ENCODE measurements around the gene RNF2. TPM values are rescaled to one million over a fixed set of nuclear protein-coding genes. Genes with fewer than 3 reads are reported as not detected.

The RNF2 gene
- total and polyA plus RNA-seq, 3 donors from 2014 or later = 38.6 to 46.0 (median 38.9) TPM

DNA sequence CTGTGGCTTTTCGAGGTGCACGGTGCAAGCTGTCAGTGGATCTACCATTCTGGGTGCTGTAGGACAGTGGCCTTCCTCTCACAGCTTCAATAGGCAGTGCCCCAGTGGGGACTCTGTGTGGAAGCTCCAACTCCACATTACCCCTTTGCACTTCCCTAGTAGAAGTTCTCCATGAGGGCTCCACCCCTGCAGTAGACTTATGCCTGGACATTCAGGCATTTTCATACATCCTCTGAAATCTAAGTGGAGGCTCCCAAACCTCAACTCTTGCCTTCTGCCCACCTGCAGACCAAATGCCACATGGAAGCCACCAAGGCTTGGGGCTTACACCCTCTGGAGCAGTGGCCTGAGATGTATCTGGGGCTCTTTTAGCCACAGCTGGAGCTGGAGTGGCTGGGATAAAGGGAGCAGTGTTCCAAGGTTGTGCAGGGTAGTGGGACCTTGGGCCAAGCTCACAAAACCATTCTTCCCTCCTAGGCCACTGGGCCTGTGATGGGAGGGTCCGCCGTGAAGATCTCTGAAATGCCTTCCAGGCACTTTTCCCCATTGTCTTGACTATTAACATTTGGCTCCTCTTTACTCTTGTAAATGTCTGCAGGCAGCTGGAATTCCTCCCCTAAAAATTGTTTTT is 18.0 kb upstream of the RNF2 start:
- Histone ChIP-seq H3K27ac (no peak overlapping the region), H3K27me3 (no peaks in the 10 kb centered on the region), H3K4me3 (no peak overlapping the region), H3K36me3 (ENCODE audit: low read depth, missing control alignments) (no peaks in the 10 kb centered on the region), H3K9me3 (no peaks in the 10 kb centered on the region), H3K4me1 (no peaks in the 10 kb centered on the region)
- 98 to 100% methylated on average over 4 of the region's 4 CpGs for WGBS, 2 donors
- intact Hi-C loops (cut with DNase I; ENCODE audit: low total_unique reads) = no loop called here
- no peak for DNase-seq
- TF ChIP-seq, protein P1, sequence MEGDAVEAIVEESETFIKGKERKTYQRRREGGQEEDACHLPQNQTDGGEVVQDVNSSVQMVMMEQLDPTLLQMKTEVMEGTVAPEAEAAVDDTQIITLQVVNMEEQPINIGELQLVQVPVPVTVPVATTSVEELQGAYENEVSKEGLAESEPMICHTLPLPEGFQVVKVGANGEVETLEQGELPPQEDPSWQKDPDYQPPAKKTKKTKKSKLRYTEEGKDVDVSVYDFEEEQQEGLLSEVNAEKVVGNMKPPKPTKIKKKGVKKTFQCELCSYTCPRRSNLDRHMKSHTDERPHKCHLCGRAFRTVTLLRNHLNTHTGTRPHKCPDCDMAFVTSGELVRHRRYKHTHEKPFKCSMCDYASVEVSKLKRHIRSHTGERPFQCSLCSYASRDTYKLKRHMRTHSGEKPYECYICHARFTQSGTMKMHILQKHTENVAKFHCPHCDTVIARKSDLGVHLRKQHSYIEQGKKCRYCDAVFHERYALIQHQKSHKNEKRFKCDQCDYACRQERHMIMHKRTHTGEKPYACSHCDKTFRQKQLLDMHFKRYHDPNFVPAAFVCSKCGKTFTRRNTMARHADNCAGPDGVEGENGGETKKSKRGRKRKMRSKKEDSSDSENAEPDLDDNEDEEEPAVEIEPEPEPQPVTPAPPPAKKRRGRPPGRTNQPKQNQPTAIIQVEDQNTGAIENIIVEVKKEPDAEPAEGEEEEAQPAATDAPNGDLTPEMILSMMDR (IDR thresholded peaks at IDR 0.05) = no peak
- TF ChIP-seq POLR2A (IDR thresholded peaks at IDR 0.05) = no peak

GRCh38 chr1:185033686-185034085 is 11.7 kb upstream of the RNF2 start:
- 69 to 71% methylated on average over 3 of the region's 3 CpGs for WGBS, 2 donors
- H3K27ac ChIP-seq = no peak overlapping the region
- intact Hi-C loops (cut with DNase I; ENCODE audit: low total_unique reads) = no loop called here

DNA sequence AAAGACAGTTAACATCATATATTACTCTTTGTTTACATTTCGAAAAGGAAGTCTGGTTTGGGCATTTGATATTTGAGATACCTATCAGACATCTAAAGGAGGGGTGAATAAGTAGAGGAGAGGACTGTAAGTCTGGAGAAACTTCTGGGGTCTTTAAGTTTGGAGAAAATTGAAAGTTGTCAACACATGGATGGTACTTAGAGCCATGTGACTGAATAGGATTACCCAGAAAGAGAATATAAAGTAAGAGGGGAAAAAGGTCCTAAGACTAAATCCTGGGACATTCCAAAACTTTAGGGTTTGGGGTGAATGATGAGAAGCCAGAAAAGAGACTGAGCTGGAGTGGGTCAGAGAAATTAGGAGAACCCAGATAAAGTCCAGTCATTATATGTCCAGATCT is 10.1 kb upstream of the RNF2 start:
- TF ChIP-seq, protein P1 (IDR thresholded peaks at IDR 0.05) = no peak
- no peak for TF ChIP-seq POLR2A (IDR thresholded peaks at IDR 0.05)
- Histone ChIP-seq H3K27me3 (no peaks in the 10 kb centered on the region), H3K27ac (no peak overlapping the region), H3K4me3 (no peak overlapping the region), H3K9me3 (no peaks in the 10 kb centered on the region), H3K36me3 (ENCODE audit: low read depth, missing control alignments) (no peaks in the 10 kb centered on the region), H3K4me1 (no peaks in the 10 kb centered on the region)
- no peak for DNase-seq
- WGBS, 2 donors = 77 to 82% methylated on average over 1 of the region's 1 CpG
- intact Hi-C loops (cut with DNase I; ENCODE audit: low total_unique reads) = no loop called here

More at GRCh38 chr1:185033686-185034085, 11.7 kb upstream of the RNF2 start:
- H3K36me3 ChIP-seq (ENCODE audit: low read depth, missing control alignments) = no peaks in the 10 kb centered on the region
- no peak for DNase-seq
- H3K4me1 ChIP-seq = no peaks in the 10 kb centered on the region
- H3K4me3 ChIP-seq = no peak overlapping the region
- H3K27me3 ChIP-seq = no peaks in the 10 kb centered on the region
- no peak for TF ChIP-seq POLR2A (IDR thresholded peaks at IDR 0.05)
- TF ChIP-seq, protein P1 (IDR thresholded peaks at IDR 0.05) = no peak
- H3K9me3 ChIP-seq = no peaks in the 10 kb centered on the region

DNA sequence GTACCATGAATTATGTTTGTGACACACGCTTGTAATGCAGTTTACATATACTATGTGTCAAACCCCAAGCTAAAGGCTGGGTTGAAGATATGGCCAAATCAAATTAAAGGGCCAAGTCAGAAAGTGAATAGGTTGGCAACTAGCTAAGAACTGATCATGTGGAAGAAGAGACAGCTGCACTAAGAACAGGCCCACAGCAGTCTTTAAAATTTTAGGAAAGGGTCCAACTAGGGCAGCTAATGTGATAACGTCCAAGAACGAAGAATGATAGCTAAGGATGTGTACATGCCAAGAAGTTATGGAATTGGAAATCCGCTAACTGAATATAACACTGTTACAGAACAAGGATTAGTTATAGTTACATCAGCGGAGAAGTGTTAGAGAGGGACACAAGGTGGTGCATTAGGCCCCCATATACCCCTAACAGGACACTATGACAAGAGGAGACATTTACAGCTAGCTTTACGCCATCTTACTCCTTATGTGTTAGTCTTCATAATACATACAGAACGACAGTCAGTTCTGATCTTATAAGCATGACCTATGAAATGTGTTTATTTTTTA is 6.5 kb upstream of the RNF2 start:
- Histone ChIP-seq H3K36me3 (ENCODE audit: low read depth, missing control alignments) (no peaks in the 10 kb centered on the region), H3K27ac (no peak overlapping the region), H3K4me3 (no peak overlapping the region), H3K27me3 (no peaks in the 10 kb centered on the region), H3K9me3 (no peaks in the 10 kb centered on the region), H3K4me1 (no peaks in the 10 kb centered on the region)
- intact Hi-C loops (cut with DNase I; ENCODE audit: low total_unique reads) = no loop called here
- no peak for DNase-seq
- 69 to 75% methylated on average over 7 of the region's 7 CpGs for WGBS, 2 donors
- no peak for TF ChIP-seq POLR2A (IDR thresholded peaks at IDR 0.05)
- TF ChIP-seq, protein P1 (IDR thresholded peaks at IDR 0.05) = no peak
